Ishikawa (cell line): ENCODE measurements around the gene DHX35.

Source experiments
- CEBPB ChIP-seq: IDR thresholded peaks from 2 replicates; pipeline ENCODE4 v1.6.1; 2012
- CREB1 ChIP-seq: IDR thresholded peaks from 2 replicates; pipeline ENCODE4 v1.6.1; 2012; ENCODE audit warnings: low read depth
- EGR1 ChIP-seq: IDR thresholded peaks from 2 replicates; pipeline ENCODE4 v1.6.1; 2012
- EP300 ChIP-seq: IDR thresholded peaks from 2 replicates; pipeline ENCODE4 v1.6.1; 2012; ENCODE audit warnings: borderline replicate concordance
- FOXM1 ChIP-seq: IDR thresholded peaks from 2 replicates; pipeline ENCODE4 v1.6.1; 2012; ENCODE audit warnings: low read depth, borderline replicate concordance
- MAX ChIP-seq: IDR thresholded peaks from 2 replicates; pipeline ENCODE4 v1.6.1; 2012
- NFIC ChIP-seq: IDR thresholded peaks from 2 replicates; pipeline ENCODE4 v1.6.1; 2012
- RAD21 ChIP-seq: IDR thresholded peaks from 2 replicates; pipeline ENCODE4 v1.6.1; 2012; ENCODE audit warnings: low read depth
- TAF1 ChIP-seq: IDR thresholded peaks from 2 replicates; pipeline ENCODE4 v1.6.1; 2012; ENCODE audit warnings: low read depth, mild to moderate bottlenecking
- TCF12 ChIP-seq: IDR thresholded peaks from 2 replicates; pipeline ENCODE4 v1.6.1; 2012; ENCODE audit warnings: low read depth
- TEAD4 ChIP-seq: IDR thresholded peaks from 2 replicates; pipeline ENCODE4 v1.6.1; 2012
- USF1 ChIP-seq: IDR thresholded peaks from 2 replicates; pipeline ENCODE4 v1.6.1; 2012
- YY1 ChIP-seq: IDR thresholded peaks from 2 replicates; pipeline ENCODE4 v1.6.1; 2012; ENCODE audit warnings: low read depth
- ZBTB7A ChIP-seq: IDR thresholded peaks from 2 replicates; pipeline ENCODE4 v1.6.1; 2012; ENCODE audit warnings: low read depth
- TF ChIP-seq, protein P1 (sequence below): IDR thresholded peaks from 2 replicates; pipeline ENCODE4 v1.6.1; 2012; ENCODE audit warnings: low read depth, mild to moderate bottlenecking

DHX35 gene

DNA sequence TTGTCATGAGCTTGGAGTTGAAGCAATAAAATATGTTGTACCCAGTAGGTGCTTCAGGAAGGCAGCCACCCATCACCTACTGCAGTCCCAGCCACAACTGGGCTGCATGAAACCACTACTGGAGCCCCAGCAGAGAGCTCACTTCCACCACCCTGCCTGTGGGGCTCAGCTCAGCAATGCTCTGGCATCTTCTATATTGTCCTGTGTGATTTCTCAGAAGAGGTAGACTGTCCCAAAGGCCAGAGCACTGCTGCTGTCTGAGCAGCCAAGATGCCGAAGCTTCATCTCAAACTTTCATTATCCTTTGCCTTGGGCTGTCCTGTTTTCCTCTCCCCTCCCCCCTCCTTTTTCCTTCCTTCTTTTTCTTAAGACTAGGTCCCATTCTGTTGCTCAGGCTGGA lies 126.9 kb downstream of the DHX35 start:
- TF ChIP-seq EP300 (no peak), CEBPB (no peak), FOXM1 (no peak), NFIC (no peak), USF1 (no peak), TEAD4 (no peak), TCF12 (no peak), TAF1 (no peak), CREB1 (no peak), MAX (no peak), EGR1 (no peak), YY1 (no peak), RAD21 (no peak), ZBTB7A (no peak)
- TF ChIP-seq, protein P1, sequence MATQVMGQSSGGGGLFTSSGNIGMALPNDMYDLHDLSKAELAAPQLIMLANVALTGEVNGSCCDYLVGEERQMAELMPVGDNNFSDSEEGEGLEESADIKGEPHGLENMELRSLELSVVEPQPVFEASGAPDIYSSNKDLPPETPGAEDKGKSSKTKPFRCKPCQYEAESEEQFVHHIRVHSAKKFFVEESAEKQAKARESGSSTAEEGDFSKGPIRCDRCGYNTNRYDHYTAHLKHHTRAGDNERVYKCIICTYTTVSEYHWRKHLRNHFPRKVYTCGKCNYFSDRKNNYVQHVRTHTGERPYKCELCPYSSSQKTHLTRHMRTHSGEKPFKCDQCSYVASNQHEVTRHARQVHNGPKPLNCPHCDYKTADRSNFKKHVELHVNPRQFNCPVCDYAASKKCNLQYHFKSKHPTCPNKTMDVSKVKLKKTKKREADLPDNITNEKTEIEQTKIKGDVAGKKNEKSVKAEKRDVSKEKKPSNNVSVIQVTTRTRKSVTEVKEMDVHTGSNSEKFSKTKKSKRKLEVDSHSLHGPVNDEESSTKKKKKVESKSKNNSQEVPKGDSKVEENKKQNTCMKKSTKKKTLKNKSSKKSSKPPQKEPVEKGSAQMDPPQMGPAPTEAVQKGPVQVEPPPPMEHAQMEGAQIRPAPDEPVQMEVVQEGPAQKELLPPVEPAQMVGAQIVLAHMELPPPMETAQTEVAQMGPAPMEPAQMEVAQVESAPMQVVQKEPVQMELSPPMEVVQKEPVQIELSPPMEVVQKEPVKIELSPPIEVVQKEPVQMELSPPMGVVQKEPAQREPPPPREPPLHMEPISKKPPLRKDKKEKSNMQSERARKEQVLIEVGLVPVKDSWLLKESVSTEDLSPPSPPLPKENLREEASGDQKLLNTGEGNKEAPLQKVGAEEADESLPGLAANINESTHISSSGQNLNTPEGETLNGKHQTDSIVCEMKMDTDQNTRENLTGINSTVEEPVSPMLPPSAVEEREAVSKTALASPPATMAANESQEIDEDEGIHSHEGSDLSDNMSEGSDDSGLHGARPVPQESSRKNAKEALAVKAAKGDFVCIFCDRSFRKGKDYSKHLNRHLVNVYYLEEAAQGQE, result no peak
